Measurements from ENCODE around the gene PNPLA3.

PNPLA3 gene

DNA sequence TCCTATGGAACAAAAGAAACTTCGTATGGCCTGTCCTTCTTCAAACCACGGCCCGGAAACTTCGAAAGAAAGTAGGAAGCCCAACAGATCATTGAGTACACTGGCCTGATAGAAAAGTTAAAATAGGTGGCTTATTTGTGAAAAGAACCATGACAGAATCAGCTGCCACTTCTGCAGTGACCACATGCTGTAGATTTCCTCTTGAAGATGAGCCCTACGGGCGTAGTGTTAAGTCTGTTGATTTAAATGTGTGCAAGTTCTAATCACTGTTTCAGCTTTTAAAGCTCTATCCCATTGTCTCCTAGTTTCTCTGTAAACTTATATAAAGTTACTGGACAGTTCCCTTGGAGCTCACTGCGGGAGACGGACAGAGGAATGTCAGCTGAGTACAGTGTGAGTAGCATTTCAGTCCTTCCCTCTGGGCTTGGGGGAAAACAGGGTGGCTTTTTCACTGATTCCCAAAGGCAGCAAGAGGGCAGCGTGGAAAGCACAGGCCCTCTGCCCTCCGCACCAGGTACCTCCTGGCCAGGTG lies 49.4 kb downstream of the PNPLA3 start:
- H3K9me3 ChIP-seq (ENCODE audit: low read length) = no peaks in the 10 kb centered on the region
- H3K9ac ChIP-seq (ENCODE audit: low read length) = no peak overlapping the region
- no peaks in the 10 kb centered on the region for H3K4me1 ChIP-seq (ENCODE audit: insufficient read depth, low read length)
- no peak overlapping the region for H3K4me3 ChIP-seq (ENCODE audit: low read depth in 1 of 2, low read length in 2 of 2)
- H3K27ac ChIP-seq (ENCODE audit: low read depth, low read length) = no peak overlapping the region
- H3K27me3 ChIP-seq (ENCODE audit: control insufficient read depth in 1 of 2, insufficient read depth in 2 of 2, low read length in 2 of 2) = no peaks in the 10 kb centered on the region
- H3K36me3 ChIP-seq (ENCODE audit: insufficient read depth, low read length) = peaks cover 69% of the 10 kb centered on the region

DNA sequence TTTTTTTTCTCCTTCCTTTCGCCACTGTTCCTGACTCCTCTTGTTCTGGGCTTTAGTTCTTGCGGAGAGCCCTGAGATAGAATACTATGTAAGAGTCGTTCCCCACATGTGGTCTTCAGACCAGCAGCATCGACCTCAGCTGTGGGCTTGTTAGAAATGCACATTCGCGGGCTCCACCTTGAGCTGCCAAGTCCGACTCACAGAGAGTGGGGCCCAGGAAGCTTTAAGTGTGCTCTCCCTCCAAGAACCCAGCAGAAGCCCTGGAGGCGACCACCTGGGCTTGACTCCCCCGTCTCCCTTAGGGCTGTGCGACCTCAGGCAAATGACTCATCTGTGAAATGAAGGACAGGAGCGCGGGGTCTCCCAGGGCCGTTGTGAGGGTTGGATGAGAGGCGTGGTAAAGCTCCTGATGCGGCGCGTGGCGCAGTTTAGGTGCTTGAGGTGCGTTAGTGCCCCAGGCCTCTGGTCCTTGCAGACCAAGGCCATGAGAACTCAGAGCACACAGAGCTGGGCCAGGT lies 50.5 kb downstream of the PNPLA3 start:
- no peak overlapping the region for H3K4me3 ChIP-seq (ENCODE audit: low read depth in 1 of 2, low read length in 2 of 2)
- no peaks in the 10 kb centered on the region for H3K9me3 ChIP-seq (ENCODE audit: low read length)
- H3K4me1 ChIP-seq (ENCODE audit: insufficient read depth, low read length) = no peaks in the 10 kb centered on the region
- no peaks in the 10 kb centered on the region for H3K27me3 ChIP-seq (ENCODE audit: control insufficient read depth in 1 of 2, insufficient read depth in 2 of 2, low read length in 2 of 2)
- no peak overlapping the region for H3K27ac ChIP-seq (ENCODE audit: low read depth, low read length)
- no peak overlapping the region for H3K9ac ChIP-seq (ENCODE audit: low read length)
- H3K36me3 ChIP-seq (ENCODE audit: insufficient read depth, low read length) = peaks cover 63% of the 10 kb centered on the region

DNA sequence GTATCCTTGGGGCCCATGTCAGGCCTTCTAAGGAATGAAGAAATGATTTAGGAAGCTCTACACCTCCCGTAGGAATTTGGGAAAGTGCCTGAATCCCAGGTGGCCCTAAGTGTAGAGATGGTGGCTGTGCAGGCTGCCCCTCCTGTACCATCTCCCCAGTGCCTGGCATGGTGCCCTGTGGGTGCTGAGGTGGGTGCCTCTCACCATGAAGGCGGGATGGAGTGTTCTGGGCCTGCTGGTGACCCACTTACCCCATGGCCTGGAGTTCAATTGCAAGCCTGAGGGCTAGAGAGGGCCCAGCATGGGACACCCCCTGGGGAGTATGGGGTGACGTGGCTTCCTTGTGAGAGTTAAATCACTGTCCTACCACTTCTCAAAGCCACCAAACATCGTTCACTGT lies 51.4 kb downstream of the PNPLA3 start:
- no peaks in the 10 kb centered on the region for H3K4me1 ChIP-seq (ENCODE audit: insufficient read depth, low read length)
- H3K9me3 ChIP-seq (ENCODE audit: low read length) = no peaks in the 10 kb centered on the region
- H3K27ac ChIP-seq (ENCODE audit: low read depth, low read length) = no peak overlapping the region
- H3K9ac ChIP-seq (ENCODE audit: low read length) = no peak overlapping the region
- no peak overlapping the region for H3K4me3 ChIP-seq (ENCODE audit: low read depth in 1 of 2, low read length in 2 of 2)
- H3K27me3 ChIP-seq (ENCODE audit: control insufficient read depth in 1 of 2, insufficient read depth in 2 of 2, low read length in 2 of 2) = no peaks in the 10 kb centered on the region
- peaks cover 63% of the 10 kb centered on the region for H3K36me3 ChIP-seq (ENCODE audit: insufficient read depth, low read length)

DNA sequence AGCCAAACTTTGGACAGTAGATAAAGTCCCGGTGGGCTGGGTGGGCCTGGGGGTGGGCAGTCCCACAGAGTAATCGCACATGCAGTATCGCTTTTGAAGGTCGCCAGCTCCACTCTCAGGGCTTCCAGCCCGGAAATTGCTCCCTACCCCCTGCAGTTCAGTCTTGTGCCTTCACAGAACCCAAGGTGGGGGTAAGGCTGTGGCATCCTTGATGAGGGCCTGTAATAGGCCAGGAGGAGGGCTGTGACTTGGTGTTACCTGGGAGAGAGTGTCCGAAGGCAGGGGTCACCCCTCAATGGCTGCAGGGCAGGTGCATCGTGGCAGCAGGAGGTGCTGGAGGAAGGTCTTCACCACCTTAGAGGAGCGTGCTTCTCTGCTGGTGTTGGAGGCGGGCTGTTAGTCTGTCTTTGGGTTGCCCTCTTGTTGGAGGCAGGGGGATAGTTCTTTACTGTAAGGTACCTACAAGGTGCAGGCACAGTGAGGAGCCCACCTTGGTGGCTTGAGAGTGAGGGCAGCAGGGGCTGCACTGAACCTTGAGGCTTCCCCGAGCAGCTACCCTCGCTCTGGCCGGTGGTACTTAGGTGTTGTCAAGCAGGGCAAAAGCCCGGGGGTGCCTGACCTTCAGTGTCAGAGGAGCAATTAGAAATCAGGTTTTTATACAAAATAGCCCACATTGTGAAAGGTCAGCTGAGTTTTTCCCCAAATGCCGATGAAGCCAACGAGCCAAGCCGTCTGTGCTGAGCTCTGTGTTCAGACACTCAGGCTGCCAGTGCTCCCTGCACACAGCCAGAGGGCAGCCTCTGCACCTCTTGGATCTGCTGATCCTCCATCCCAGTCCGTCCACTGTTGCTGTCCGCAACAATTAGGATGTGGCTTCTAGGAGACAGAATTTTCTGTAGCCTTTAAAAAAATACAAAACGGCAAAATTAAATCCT lies 53.5 kb downstream of the PNPLA3 start:
- Histone ChIP-seq H3K4me1 (ENCODE audit: insufficient read depth, low read length) (no peaks in the 10 kb centered on the region), H3K9ac (ENCODE audit: low read length) (no peak overlapping the region), H3K27ac (ENCODE audit: low read depth, low read length) (no peak overlapping the region), H3K4me3 (ENCODE audit: low read depth in 1 of 2, low read length in 2 of 2) (no peak overlapping the region), H3K27me3 (ENCODE audit: control insufficient read depth in 1 of 2, insufficient read depth in 2 of 2, low read length in 2 of 2) (no peaks in the 10 kb centered on the region), H3K9me3 (ENCODE audit: low read length) (no peaks in the 10 kb centered on the region), H3K36me3 (ENCODE audit: insufficient read depth, low read length) (peaks cover 72% of the 10 kb centered on the region)

DNA sequence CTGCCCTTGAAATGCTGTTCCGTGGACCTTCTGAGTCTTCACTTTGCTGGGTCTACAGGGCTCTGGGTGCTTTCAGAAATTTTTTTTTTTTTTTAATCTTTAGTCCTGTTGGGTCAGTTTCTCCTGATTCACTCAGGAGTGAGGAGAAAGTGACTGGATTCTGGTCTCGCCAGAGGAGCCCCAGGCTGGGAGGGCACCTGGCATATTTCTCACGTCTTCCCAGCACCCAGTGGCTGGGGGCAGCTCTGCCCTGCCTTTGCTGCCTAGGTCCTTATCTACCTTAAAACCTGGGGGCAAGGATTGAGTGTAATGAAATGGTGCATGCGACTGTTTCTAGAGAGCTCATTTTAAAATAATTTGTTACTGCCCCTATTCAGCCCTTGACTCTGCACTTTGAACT lies 55.0 kb downstream of the PNPLA3 start:
- Histone ChIP-seq H3K4me1 (ENCODE audit: insufficient read depth, low read length) (no peaks in the 10 kb centered on the region), H3K9ac (ENCODE audit: low read length) (no peak overlapping the region), H3K36me3 (ENCODE audit: insufficient read depth, low read length) (peaks cover 67% of the 10 kb centered on the region), H3K27ac (ENCODE audit: low read depth, low read length) (no peak overlapping the region), H3K4me3 (ENCODE audit: low read depth in 1 of 2, low read length in 2 of 2) (no peak overlapping the region), H3K9me3 (ENCODE audit: low read length) (no peaks in the 10 kb centered on the region), H3K27me3 (ENCODE audit: control insufficient read depth in 1 of 2, insufficient read depth in 2 of 2, low read length in 2 of 2) (no peaks in the 10 kb centered on the region)

DNA sequence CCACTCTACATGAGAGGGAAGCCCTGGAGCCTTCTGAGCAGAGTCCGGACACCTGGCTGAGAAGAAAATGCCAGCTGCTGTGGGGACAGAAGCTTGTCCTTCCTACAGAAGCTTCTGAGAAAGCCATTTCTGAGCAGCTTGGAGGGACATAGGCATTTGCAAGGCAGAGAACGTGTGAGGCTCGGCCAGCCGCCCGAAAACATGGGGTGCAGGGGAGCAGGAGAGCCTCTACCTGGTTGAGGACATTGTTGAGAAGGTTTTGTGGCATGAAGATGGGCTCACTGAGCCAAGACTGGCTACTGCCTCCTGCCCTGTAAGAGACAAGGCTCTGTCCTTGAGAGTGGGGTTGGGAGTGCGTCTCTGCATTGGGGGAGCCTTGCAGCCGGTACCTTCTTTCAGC lies 57.0 kb downstream of the PNPLA3 start:
- Histone ChIP-seq H3K9ac (ENCODE audit: low read length) (no peak overlapping the region), H3K4me3 (ENCODE audit: low read depth in 1 of 2, low read length in 2 of 2) (no peak overlapping the region), H3K27me3 (ENCODE audit: control insufficient read depth in 1 of 2, insufficient read depth in 2 of 2, low read length in 2 of 2) (no peaks in the 10 kb centered on the region), H3K9me3 (ENCODE audit: low read length) (no peaks in the 10 kb centered on the region), H3K4me1 (ENCODE audit: insufficient read depth, low read length) (no peaks in the 10 kb centered on the region), H3K27ac (ENCODE audit: low read depth, low read length) (no peak overlapping the region), H3K36me3 (ENCODE audit: insufficient read depth, low read length) (peaks cover 64% of the 10 kb centered on the region)

DNA sequence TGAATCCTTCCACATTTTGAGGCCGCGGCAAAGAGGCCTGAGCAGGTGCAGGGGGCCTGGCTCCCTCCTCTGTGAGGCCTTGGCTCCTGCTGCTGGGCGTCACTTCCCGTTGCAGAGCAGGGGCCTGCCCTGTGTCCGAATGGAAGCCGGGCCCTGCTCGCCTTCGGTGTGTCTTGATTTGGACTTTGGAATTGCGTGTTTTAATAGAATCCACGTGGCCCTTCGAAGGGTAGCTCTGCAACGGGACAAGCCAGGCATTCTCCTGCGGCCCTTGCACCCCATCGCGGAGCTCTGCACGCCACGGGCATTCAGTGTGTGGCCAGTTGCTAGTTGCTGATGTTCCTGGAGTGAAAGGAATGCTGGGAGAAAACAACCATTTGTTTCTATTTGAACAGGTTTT lies 57.4 kb downstream of the PNPLA3 start:
- Histone ChIP-seq H3K36me3 (ENCODE audit: insufficient read depth, low read length) (peaks cover 63% of the 10 kb centered on the region), H3K27ac (ENCODE audit: low read depth, low read length) (no peak overlapping the region), H3K4me3 (ENCODE audit: low read depth in 1 of 2, low read length in 2 of 2) (no peak overlapping the region), H3K9ac (ENCODE audit: low read length) (no peak overlapping the region), H3K9me3 (ENCODE audit: low read length) (no peaks in the 10 kb centered on the region), H3K27me3 (ENCODE audit: control insufficient read depth in 1 of 2, insufficient read depth in 2 of 2, low read length in 2 of 2) (no peaks in the 10 kb centered on the region), H3K4me1 (ENCODE audit: insufficient read depth, low read length) (no peaks in the 10 kb centered on the region)

DNA sequence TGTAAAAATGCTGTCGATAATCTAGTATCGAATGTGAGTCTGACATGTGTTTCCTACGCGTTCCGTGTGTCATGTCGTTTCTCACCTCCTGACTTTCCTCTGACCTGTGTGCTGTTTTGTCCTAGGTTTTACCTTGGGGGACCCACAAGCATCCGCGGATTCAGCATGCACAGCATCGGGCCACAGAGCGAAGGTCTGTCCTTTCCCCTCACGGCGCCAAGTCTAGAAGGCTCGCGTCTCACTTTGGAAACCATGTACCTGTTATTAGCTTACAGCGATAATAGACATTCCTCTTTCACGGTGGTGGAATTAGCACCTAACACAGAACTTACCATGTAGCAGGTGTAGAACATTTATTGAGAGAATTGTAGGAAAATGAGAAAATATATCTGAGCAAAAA lies 60.2 kb downstream of the PNPLA3 start:
- Histone ChIP-seq H3K4me1 (ENCODE audit: insufficient read depth, low read length) (no peaks in the 10 kb centered on the region), H3K4me3 (ENCODE audit: low read depth in 1 of 2, low read length in 2 of 2) (no peak overlapping the region), H3K27me3 (ENCODE audit: control insufficient read depth in 1 of 2, insufficient read depth in 2 of 2, low read length in 2 of 2) (no peaks in the 10 kb centered on the region), H3K27ac (ENCODE audit: low read depth, low read length) (no peak overlapping the region), H3K9me3 (ENCODE audit: low read length) (no peaks in the 10 kb centered on the region), H3K9ac (ENCODE audit: low read length) (no peak overlapping the region), H3K36me3 (ENCODE audit: insufficient read depth, low read length) (peaks cover 48% of the 10 kb centered on the region)

DNA sequence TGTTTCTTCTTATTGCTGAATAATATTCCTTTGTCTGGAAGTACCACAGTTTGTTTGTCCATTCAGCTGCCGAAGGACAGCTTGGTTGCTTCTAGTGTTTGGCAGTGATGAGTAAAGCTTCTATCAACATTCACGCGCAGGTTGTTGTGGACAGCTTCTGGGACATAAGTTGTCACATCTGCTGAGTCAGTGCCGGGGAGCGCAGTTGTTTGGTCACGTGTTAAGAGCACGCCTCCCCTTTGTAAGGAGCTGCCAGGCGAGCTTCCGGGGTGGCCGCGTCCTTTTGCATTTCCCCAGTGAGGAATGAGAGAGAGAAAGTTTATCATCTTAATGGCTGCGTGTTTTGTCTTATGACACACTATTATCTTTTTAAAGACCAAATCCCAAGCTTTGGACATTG lies 61.9 kb downstream of the PNPLA3 start:
- Histone ChIP-seq H3K9me3 (ENCODE audit: low read length) (no peaks in the 10 kb centered on the region), H3K4me3 (ENCODE audit: low read depth in 1 of 2, low read length in 2 of 2) (no peak overlapping the region), H3K9ac (ENCODE audit: low read length) (no peak overlapping the region), H3K4me1 (ENCODE audit: insufficient read depth, low read length) (no peaks in the 10 kb centered on the region), H3K27me3 (ENCODE audit: control insufficient read depth in 1 of 2, insufficient read depth in 2 of 2, low read length in 2 of 2) (no peaks in the 10 kb centered on the region), H3K36me3 (ENCODE audit: insufficient read depth, low read length) (peaks cover 51% of the 10 kb centered on the region), H3K27ac (ENCODE audit: low read depth, low read length) (no peak overlapping the region)

DNA sequence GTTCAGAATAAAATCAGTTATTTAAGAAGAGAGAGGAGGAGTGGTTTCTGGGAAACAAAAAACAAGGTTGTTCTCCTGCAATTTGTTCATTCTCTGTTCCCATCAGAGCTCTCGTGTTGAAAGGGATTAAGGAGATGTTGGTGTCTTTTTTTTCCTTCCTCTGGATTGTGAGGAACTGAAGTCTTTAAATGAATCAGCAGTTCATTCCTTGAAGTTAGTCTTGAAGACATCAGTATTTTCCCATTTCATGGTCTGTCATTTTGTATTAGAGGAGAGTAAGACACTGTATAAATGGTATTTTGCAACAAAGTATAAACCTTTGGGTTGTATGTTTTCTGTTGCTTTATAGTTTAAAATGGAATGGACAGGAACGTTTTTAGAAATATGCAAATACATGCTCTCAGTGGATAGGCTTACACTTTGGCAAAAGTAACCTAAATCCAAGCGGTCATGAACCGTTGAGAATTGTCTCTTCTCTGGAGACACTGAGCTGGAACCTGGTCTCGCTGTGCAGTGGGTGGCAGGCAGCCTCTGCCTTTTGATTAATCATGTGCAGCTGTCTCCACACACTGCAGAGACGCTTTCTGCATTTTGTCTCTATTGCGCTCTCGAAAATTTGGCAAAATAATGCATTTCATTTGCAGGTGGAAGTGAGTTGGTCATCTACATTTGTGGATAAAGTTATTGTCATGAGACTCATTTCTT lies 64.7 kb downstream of the PNPLA3 start:
- Histone ChIP-seq H3K4me1 (ENCODE audit: insufficient read depth, low read length) (peaks cover 6% of the 10 kb centered on the region), H3K27me3 (ENCODE audit: control insufficient read depth in 1 of 2, insufficient read depth in 2 of 2, low read length in 2 of 2) (no peaks in the 10 kb centered on the region), H3K9ac (ENCODE audit: low read length) (no peak overlapping the region), H3K4me3 (ENCODE audit: low read depth in 1 of 2, low read length in 2 of 2) (no peak overlapping the region), H3K36me3 (ENCODE audit: insufficient read depth, low read length) (peaks cover 60% of the 10 kb centered on the region), H3K27ac (ENCODE audit: low read depth, low read length) (no peak overlapping the region), H3K9me3 (ENCODE audit: low read length) (no peaks in the 10 kb centered on the region)

DNA sequence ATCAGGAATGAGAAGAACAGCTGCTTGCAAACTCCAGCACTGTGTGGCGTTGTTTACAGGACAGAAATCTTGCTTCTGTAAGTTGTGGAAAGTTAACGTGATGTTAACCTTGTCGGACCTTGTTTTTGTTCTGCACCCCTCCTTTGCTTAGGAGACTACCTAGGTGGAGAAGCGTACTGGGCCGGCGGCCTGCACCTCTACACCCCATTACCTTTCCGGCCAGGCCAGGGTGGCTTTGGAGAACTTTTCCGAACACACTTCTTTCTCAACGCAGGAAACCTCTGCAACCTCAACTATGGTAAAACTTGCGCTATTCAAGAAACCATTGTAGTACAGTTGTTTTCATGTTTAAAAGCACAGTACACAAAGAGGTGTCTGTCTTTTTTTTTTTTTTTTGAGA lies 65.4 kb downstream of the PNPLA3 start:
- peaks cover 57% of the 10 kb centered on the region for H3K36me3 ChIP-seq (ENCODE audit: insufficient read depth, low read length)

More for the DNA sequence above, 65.4 kb downstream of the PNPLA3 start:
- H3K4me3 ChIP-seq (ENCODE audit: low read depth in 1 of 2, low read length in 2 of 2) = no peak overlapping the region
- no peak overlapping the region for H3K9ac ChIP-seq (ENCODE audit: low read length)
- H3K4me1 ChIP-seq (ENCODE audit: insufficient read depth, low read length) = peaks cover 11% of the 10 kb centered on the region
- H3K9me3 ChIP-seq (ENCODE audit: low read length) = no peaks in the 10 kb centered on the region
- H3K27me3 ChIP-seq (ENCODE audit: control insufficient read depth in 1 of 2, insufficient read depth in 2 of 2, low read length in 2 of 2) = no peaks in the 10 kb centered on the region
- H3K27ac ChIP-seq (ENCODE audit: low read depth, low read length) = no peak overlapping the region
